Lower leg skin (tissue), 4 donors: Measurements from ENCODE around the gene GAD1. TPM values are rescaled to one million over a fixed set of nuclear protein-coding genes. Genes with fewer than 3 reads are reported as not detected.

Source experiments
- DNase-seq, 2 donors: peaks; one replicate each; pipeline ENCODE4 v3.0.0-alpha.2; 2019; ENCODE audit warnings: low spot score in 2 of 2
- H3K4me3 ChIP-seq: fragments of 200-600 bp; sonication (generic); 2 replicates; pipeline ENCODE4 v1.5.1; 2017; ENCODE audit warnings: mild to moderate bottlenecking, low read depth; ENCODE audit not compliant: poor library complexity, severe bottlenecking
- POLR2A ChIP-seq, 2 donors: fragments of 450-650 bp; IDR thresholded peaks; one replicate each; pipeline ENCODE4 v1.6.1; 2016 to 2017; ENCODE audit warnings: antibody characterized with exemption in 2 of 2, mild to moderate bottlenecking in 1 of 2, moderate library complexity in 1 of 2
- WGBS, 2 donors: methylation state at CpG; one replicate each; pipeline ENCODE4 v1.1.5; 2018; 5-methylcytosine and 5-hydroxymethylcytosine counted together
- intact Hi-C: fragments of 100-400 bp; cut with DNase I; formaldehyde crosslinking; loops from one replicate; pipeline ENCODE4 v1.15.0; 2023; ENCODE audit warnings: low total_unique reads
- total RNA-seq, 4 donors: library from RNA; depleted of rRNA; stranded (reverse); fragments of >200 nt; gene quantifications; one replicate each; pipeline ENCODE4 v1.1.0, GENCODE V29; 2016
- TF ChIP-seq, protein P1 (sequence below), 3 donors: fragments of 450-650 bp; IDR thresholded peaks; one replicate each; pipeline ENCODE4 v1.5.1; 2016; ENCODE audit warnings: antibody characterized with exemption in 3 of 3, mild to moderate bottlenecking in 3 of 3, moderate library complexity in 2 of 3

The GAD1 gene
- total RNA-seq: under 1 TPM in 1 of 4 donors, not detected in 3; 0.05 TPM

DNA sequence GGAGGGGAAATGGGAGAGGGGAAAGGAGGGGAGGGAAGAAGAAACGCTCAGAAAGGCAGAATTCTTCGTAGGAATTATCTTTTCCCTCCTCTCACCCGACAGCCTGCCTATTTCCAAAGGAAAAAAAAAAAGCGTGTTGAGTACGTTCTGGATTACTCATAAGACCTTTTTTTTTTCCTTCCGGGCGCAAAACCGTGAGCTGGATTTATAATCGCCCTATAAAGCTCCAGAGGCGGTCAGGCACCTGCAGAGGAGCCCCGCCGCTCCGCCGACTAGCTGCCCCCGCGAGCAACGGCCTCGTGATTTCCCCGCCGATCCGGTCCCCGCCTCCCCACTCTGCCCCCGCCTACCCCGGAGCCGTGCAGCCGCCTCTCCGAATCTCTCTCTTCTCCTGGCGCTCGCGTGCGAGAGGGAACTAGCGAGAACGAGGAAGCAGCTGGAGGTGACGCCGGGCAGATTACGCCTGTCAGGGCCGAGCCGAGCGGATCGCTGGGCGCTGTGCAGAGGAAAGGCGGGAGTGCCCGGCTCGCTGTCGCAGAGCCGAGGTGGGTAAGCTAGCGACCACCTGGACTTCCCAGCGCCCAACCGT is at the start of gene GAD1:
GAD1 (plus strand) TSS at position 384 of the 589 bp plus-strand sequence. CDS start 1,705 bp downstream, outside the sequence.
- DNase-seq: peak; percentile 48 to 94
- H3K4me3 ChIP-seq: peak within 1 kb of the TSS; percentile 13
- intact Hi-C loops: loop anchor here (10.0 kb wide), 1 partner anchor 332 kb away; no protein-coding TSS in a partner anchor
- 0% methylated on average over 27 to 49 of the region's 49 CpGs for WGBS, 2 donors
- TF ChIP-seq, protein P1, sequence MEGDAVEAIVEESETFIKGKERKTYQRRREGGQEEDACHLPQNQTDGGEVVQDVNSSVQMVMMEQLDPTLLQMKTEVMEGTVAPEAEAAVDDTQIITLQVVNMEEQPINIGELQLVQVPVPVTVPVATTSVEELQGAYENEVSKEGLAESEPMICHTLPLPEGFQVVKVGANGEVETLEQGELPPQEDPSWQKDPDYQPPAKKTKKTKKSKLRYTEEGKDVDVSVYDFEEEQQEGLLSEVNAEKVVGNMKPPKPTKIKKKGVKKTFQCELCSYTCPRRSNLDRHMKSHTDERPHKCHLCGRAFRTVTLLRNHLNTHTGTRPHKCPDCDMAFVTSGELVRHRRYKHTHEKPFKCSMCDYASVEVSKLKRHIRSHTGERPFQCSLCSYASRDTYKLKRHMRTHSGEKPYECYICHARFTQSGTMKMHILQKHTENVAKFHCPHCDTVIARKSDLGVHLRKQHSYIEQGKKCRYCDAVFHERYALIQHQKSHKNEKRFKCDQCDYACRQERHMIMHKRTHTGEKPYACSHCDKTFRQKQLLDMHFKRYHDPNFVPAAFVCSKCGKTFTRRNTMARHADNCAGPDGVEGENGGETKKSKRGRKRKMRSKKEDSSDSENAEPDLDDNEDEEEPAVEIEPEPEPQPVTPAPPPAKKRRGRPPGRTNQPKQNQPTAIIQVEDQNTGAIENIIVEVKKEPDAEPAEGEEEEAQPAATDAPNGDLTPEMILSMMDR (IDR thresholded peaks at IDR 0.05): no peak
- TF ChIP-seq POLR2A (IDR thresholded peaks at IDR 0.05): no peak

DNA sequence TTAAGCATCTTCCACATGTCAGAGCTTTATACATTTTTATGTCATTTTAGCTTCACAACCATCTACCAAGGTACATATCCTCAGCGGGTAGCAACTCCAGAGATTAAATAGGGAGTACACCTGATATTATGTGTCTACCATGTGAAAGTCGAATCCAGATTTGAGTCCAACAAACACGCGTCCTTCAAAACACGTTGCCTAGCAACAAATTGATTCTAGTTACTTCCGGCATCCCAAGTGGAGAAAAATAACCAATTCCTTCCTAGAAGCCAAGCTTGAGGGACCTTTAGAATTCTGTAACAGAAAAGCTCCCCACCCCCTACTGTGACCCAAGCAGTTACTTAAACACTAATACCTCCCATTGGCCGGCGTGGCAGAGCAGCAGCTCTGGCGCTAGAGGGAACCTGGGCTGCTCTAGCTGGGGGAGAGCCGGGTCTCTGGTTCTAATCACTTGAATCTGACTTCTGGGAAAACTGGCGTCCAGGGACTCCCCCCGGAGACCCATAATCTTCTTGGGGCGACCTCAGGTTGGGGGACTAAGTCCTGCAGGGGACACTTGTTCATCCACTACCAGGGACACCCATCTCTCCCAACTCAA is 46.6 kb upstream of the GAD1 start, which contains the start of gene ERICH2:
ERICH2 (plus strand) TSS at position 371 of the 598 bp plus-strand sequence. CDS start 304 bp downstream, outside the sequence.
- DNase-seq: peak in 1 of 2 donors; percentile 21
- intact Hi-C loops: no loop called here
- TF ChIP-seq, protein P1 (IDR thresholded peaks at IDR 0.05): no peak
- no peak for TF ChIP-seq POLR2A (IDR thresholded peaks at IDR 0.05)
- 4% methylated on average over 13 of the region's 13 CpGs for WGBS, 2 donors
- H3K4me3 ChIP-seq: peak within 1 kb of the TSS; percentile 56

DNA sequence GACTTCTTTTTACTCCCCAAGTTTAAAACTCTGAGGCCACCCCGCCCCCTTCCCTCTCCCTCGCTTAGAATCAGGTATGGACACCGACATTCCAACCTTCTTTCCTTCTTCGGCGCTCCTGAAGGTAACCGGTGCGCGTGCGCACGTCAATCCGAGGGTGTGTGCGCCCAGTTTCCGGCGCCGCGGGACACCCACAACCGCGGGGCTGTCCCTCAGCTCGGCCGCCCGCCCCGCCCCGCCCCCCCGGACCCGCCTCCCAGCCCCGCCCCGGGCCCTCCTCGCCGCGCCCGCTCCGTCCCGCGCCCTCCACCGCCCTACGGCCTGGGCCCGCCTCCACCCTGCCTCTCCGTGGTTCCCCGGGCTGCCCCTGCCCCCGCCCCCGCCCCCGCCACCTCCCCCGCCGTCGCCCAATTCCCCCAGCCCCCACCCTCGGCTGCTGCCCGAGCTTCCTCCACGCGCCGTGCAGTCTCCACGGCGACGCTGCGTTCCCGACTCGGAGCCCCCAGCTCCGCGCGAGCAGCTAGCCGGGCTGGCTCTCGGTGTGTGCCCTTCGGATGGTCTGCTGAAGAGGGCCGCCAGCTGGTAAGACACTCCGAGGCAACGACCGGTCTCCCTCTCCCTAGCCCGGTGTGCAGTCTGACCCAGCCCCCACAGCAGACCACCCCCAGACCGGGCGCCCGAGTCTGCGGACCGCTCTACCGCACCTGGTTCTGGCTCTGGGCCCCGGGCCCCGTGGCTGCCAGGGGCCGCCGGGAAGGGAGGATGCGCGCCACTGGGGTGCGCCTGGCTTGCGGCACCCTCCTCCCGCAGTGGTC is 45.9 kb upstream of the GAD1 start:
- peak overlapping the region; percentile 56 for H3K4me3 ChIP-seq
- intact Hi-C loops: no loop called here
- TF ChIP-seq, protein P1 (IDR thresholded peaks at IDR 0.05): no peak
- TF ChIP-seq POLR2A (IDR thresholded peaks at IDR 0.05): no peak
- WGBS, 2 donors: 1% methylated on average over 35 of the region's 82 CpGs
- DNase-seq: peak; percentile 39 to 95

DNA sequence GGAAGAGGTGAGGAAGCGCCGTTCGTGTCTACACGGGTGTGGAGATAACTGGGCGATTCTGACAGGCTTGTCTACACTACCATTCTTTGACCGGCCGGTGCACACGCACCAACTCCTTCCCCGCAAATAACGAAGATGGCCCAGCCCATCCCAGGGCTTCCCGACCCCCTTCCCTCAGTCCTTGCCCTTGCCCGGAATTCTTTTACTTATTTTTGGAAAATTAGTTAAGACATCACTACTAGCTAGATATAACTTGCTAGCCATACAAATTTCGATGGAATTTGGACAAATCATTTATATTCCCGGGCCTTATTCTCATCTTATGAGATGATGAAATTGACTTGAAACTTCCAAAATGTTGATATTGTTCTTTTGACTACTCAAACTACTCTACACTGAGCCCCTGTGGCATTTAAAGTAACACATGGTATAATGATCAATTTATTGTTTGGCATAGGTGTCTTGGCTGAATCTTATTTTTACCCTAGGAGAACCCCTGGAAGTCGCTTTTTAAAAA is 45.2 kb upstream of the GAD1 start:
- no peak for DNase-seq
- intact Hi-C loops: no loop called here
- TF ChIP-seq, protein P1 (IDR thresholded peaks at IDR 0.05): no peak
- TF ChIP-seq POLR2A (IDR thresholded peaks at IDR 0.05): no peak
- H3K4me3 ChIP-seq: peak overlapping the region; percentile 56
- 7 to 8% methylated on average over 15 of the region's 15 CpGs for WGBS, 2 donors

DNA sequence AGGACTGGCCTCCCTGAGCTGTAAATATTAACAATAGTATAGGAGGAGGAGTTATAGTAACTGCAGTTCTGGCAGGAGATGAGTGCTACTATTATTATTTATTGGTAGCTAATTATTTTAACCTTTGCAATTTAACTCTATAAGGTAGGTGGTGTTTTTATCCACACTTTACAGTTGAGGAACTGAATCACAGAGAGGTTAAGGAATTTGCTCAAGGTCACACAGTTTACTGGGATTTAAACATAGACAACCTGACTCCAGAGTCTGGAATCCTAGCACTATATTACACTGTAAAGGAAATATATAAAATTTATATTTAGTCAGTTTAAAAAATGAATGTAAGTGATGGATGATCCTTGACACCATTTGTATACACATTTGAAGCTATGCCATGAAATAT is 44.4 kb upstream of the GAD1 start:
- intact Hi-C loops: no loop called here
- TF ChIP-seq POLR2A (IDR thresholded peaks at IDR 0.05): no peak
- TF ChIP-seq, protein P1 (IDR thresholded peaks at IDR 0.05): no peak
- no peak overlapping the region for H3K4me3 ChIP-seq
- no peak for DNase-seq
